HCT116 (cell line): Measurements from ENCODE around the gene POU2F3.

Source experiments
- CEBPB ChIP-seq: IDR thresholded peaks from 2 replicates; pipeline ENCODE4 v1.6.1; 2012; ENCODE audit warnings: low read depth
- EZH2 ChIP-seq: fragments of 200-600 bp; sonication (generic); IDR thresholded peaks from 2 replicates; pipeline ENCODE4 v1.6.1; 2017; ENCODE audit warnings: antibody characterized with exemption, mixed run types
- POLR2A ChIP-seq: IDR thresholded peaks from 2 replicates; pipeline ENCODE4 v1.7.0; 2011; ENCODE audit warnings: borderline replicate concordance; ENCODE audit not compliant: insufficient read depth, insufficient read length; ENCODE audit errors: extremely low read depth
- ZFX ChIP-seq: fragments of 450-650 bp; IDR thresholded peaks from 2 replicates; pipeline ENCODE4 v1.6.1; 2017
- ZNF274 ChIP-seq: fragments of 200-500 bp; sonication (Bioruptor generic); IDR thresholded peaks from 2 replicates; pipeline ENCODE4 v1.6.1; 2014; ENCODE audit warnings: mild to moderate bottlenecking, low read depth, low read length, inconsistent platforms
- TF ChIP-seq, protein P1 (sequence below): IDR thresholded peaks from 2 replicates; pipeline ENCODE4 v1.6.1; 2012
- TF ChIP-seq, protein P2 (sequence below), 3 experiments: fragments of 200-600 bp in 1 of 3; sonication (generic) in 1 of 3; IDR thresholded peaks in 2 of 3; conservative IDR thresholded peaks in 1 of 3; 2 replicates each; pipeline ENCODE4 v1.5.1; 2012 to 2017; ENCODE audit warnings: low read depth in 2 of 3, low read length in 2 of 3, antibody characterized with exemption in 1 of 3, borderline replicate concordance in 1 of 3, control low read depth in 1 of 3, mild to moderate bottlenecking in 1 of 3, mixed read lengths in 1 of 3, mixed run types in 1 of 3, moderate library complexity in 1 of 3; ENCODE audit not compliant: insufficient read depth in 1 of 3
- TF ChIP-seq, protein P3 (sequence below): IDR thresholded peaks from 2 replicates; pipeline ENCODE4 v1.6.1; 2011; ENCODE audit warnings: mild to moderate bottlenecking, low read length, moderate library complexity; ENCODE audit not compliant: insufficient replicate concordance; ENCODE audit errors: extremely low read depth
- TF ChIP-seq, protein P4 (sequence below): IDR thresholded peaks from 2 replicates; pipeline ENCODE4 v1.6.1; 2012

DNA sequence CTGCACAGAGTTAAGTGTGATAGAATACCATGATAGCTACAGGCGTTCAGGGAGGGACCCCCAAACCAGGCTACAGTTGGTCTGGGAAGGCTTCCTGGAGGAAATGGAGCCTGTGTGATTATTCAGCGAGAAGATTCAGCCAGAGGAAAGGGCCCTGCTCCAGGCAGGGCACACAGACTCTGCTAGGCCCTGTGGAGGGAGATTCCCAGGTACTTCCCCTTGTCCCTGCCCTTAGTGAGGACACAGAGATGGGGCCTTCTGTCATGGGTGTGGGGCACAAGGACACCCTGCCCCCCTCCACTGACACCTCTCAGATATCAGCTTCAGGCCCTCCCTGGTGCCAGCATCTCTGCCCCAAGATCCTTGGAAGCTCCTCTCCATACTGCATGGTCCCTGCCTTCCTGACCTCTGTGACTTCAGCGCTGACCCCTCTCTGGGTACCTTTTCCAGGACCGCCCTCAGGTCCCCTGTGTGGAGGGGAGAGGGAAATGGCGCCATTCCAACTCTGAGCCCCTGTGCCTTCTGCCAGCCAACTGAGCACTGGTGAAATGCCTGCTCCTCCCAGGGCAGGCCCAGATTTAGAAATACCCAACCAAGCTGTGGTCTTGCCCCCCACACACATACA lies 12.6 kb upstream of the POU2F3 start:
- TF ChIP-seq, protein P1, sequence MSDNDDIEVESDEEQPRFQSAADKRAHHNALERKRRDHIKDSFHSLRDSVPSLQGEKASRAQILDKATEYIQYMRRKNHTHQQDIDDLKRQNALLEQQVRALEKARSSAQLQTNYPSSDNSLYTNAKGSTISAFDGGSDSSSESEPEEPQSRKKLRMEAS = no peak
- TF ChIP-seq, protein P2, sequence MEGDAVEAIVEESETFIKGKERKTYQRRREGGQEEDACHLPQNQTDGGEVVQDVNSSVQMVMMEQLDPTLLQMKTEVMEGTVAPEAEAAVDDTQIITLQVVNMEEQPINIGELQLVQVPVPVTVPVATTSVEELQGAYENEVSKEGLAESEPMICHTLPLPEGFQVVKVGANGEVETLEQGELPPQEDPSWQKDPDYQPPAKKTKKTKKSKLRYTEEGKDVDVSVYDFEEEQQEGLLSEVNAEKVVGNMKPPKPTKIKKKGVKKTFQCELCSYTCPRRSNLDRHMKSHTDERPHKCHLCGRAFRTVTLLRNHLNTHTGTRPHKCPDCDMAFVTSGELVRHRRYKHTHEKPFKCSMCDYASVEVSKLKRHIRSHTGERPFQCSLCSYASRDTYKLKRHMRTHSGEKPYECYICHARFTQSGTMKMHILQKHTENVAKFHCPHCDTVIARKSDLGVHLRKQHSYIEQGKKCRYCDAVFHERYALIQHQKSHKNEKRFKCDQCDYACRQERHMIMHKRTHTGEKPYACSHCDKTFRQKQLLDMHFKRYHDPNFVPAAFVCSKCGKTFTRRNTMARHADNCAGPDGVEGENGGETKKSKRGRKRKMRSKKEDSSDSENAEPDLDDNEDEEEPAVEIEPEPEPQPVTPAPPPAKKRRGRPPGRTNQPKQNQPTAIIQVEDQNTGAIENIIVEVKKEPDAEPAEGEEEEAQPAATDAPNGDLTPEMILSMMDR (IDR thresholded peaks at IDR 0.05 in 2 of 3, conservative IDR thresholded peaks at IDR 0.05 in 1 of 3; ENCODE audit: borderline replicate concordance in 1 of 3, insufficient read depth in 1 of 3, low read depth in 2 of 3, low read length in 2 of 3) = no peak
- TF ChIP-seq POLR2A (no peak), ZNF274 (no peak), ZFX (no peak), EZH2 (no peak), CEBPB (no peak)
- TF ChIP-seq, protein P3, sequence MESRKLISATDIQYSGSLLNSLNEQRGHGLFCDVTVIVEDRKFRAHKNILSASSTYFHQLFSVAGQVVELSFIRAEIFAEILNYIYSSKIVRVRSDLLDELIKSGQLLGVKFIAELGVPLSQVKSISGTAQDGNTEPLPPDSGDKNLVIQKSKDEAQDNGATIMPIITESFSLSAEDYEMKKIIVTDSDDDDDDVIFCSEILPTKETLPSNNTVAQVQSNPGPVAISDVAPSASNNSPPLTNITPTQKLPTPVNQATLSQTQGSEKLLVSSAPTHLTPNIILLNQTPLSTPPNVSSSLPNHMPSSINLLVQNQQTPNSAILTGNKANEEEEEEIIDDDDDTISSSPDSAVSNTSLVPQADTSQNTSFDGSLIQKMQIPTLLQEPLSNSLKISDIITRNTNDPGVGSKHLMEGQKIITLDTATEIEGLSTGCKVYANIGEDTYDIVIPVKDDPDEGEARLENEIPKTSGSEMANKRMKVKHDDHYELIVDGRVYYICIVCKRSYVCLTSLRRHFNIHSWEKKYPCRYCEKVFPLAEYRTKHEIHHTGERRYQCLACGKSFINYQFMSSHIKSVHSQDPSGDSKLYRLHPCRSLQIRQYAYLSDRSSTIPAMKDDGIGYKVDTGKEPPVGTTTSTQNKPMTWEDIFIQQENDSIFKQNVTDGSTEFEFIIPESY = no peak
- TF ChIP-seq, protein P4, sequence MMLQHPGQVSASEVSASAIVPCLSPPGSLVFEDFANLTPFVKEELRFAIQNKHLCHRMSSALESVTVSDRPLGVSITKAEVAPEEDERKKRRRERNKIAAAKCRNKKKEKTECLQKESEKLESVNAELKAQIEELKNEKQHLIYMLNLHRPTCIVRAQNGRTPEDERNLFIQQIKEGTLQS = no peak
